Pancreas (tissue), 10 donors: ENCODE data around the gene DENND4B. TPM values are rescaled to one million over a fixed set of nuclear protein-coding genes. Genes with fewer than 3 reads are reported as not detected.

Source experiments
- ATAC-seq, 4 donors: fragments of 200-7000 bp; cut with Tn5 transposase; one replicate each; pipeline versions ENCODE4 v1.8.0 to v1.9.1; 2020; ENCODE audit warnings: mild to moderate bottlenecking in 4 of 4, moderate library complexity in 4 of 4
- DNase-seq, 6 donors: peaks; one replicate each; pipeline ENCODE4 v3.0.0-alpha.2; 2020
- FAIRE-seq: peaks from 2 replicates; lab custom pipeline; 2012; peaks lifted over from hg19 to GRCh38; lab: Jason Lieb, UNC
- H3K27ac ChIP-seq, 4 donors: fragments of 200-600 bp; sonication (generic); 1 replicate in 3 of 4; 2 replicates in 1 of 4; pipeline versions ENCODE4 v1.5.0 to v1.8.0; 2020
- H3K27me3 ChIP-seq, 4 donors: fragments of 200-600 bp; one replicate each; pipeline ENCODE4 v1.8.0; 2021
- H3K36me3 ChIP-seq, 3 donors: fragments of 200-600 bp; sonication (generic) in 1 of 3; one replicate each; pipeline versions ENCODE4 v1.5.0 to v1.8.0; 2020 to 2021
- H3K4me1 ChIP-seq, 3 donors: fragments of 200-600 bp; one replicate each; pipeline ENCODE4 v1.8.0; 2021
- H3K4me3 ChIP-seq, 4 donors: fragments of 200-600 bp; sonication (generic) in 2 of 4; one replicate each; pipeline versions ENCODE4 v1.5.0 to v1.8.0; 2020 to 2021
- H3K9me3 ChIP-seq, 4 donors: fragments of 200-600 bp; one replicate each; pipeline ENCODE4 v1.8.0; 2021
- CTCF ChIP-seq, 4 donors: fragments of 200-600 bp; sonication (generic) in 3 of 4; IDR thresholded peaks; one replicate each; pipeline versions ENCODE4 v1.5.0 to v1.8.0; 2021; ENCODE audit warnings: antibody characterized with exemption in 4 of 4
- WGBS, 2 donors: extraction: QIAGEN DNeasy Blood & Tissue Kit; methylation state at CpG; one replicate each; pipeline ENCODE4 v1.1.7; 2013; 5-methylcytosine and 5-hydroxymethylcytosine counted together
- intact Hi-C, 3 donors: fragments of 100-400 bp; cut with DNase I; formaldehyde crosslinking; loops; one replicate each; pipeline versions ENCODE4 v1.11.1 to v1.14.2; 2022
- polyA plus RNA-seq, 2 donors: library from polyadenylated mRNA; stranded (reverse); fragments of 200-250 nt; gene quantifications; one replicate each; pipeline ENCODE4 v1.2.3, GENCODE V29; 2013
- total RNA-seq, 6 donors: library from RNA; stranded (reverse); fragmentation: NEBNext Ultra II Directional in 4 of 6; extraction: Animal tissue kit (Norgen Biotek cat#: 25700) in 4 of 6; gene quantifications; one replicate each; pipeline versions ENCODE4 v1.2.1 to v1.2.4, GENCODE V29; 2021 to 2023
- donor health status: healthy with polysubstance abuse.
- donor health status: DM: no; HTN: no; CAD: no; lungs with moderate emphysema.
- donor health status: DM: no; HTN: no; CAD: no.
- donor health status: control.
- donor health status: control.
- donor health status: Bipolar disorder and iron deficiency.
- donor health status: DM: yes; HTN: yes; CAD: no.
- donor health status: DM: no; HTN: no; CAD: no.
- donor health status: DM: no; HTN: no; CAD: no.
- donor health status: DM: yes; HTN: yes; CAD: no.

Gene DENND4B
- total and polyA plus RNA-seq, 8 donors: 17.8 to 57.0 (median 23.9) TPM

GRCh38 chr1:153933430-153933829 lies 13.1 kb downstream of the DENND4B start:
- FAIRE-seq (no peak), ATAC-seq (no peak), DNase-seq (peak in 1 of 6 donors; percentile 59)
- intact Hi-C loops: loop anchor here in 1 of 3 donors (10.0 kb wide), 1 partner anchor 119 kb away; no protein-coding TSS in a partner anchor
- Histone ChIP-seq H3K9me3 (no peaks in the 10 kb centered on the region), H3K36me3 (peaks cover 0 to 37% (median 33%) of the 10 kb centered on the region in 3 donors), H3K27ac (no peak overlapping the region), H3K4me1 (no peaks in the 10 kb centered on the region), H3K4me3 (no peak overlapping the region), H3K27me3 (no peaks in the 10 kb centered on the region)
- WGBS, 2 donors: 95 to 96% methylated on average over 10 to 14 of the region's 14 CpGs
- TF ChIP-seq CTCF (IDR thresholded peaks at IDR 0.05): no peak

GRCh38 chr1:153932156-153933131 lies 14.1 kb downstream of the DENND4B start:
- Histone ChIP-seq H3K4me1 (no peaks in the 10 kb centered on the region), H3K27ac (no peak overlapping the region), H3K4me3 (no peak overlapping the region), H3K36me3 (peaks cover 0 to 30% (median 27%) of the 10 kb centered on the region in 3 donors), H3K27me3 (no peaks in the 10 kb centered on the region), H3K9me3 (no peaks in the 10 kb centered on the region)
- 96 to 99% methylated on average over 18 of the region's 18 CpGs for WGBS, 2 donors
- ATAC-seq (no peak), DNase-seq (peak in 1 of 6 donors; percentile 56), FAIRE-seq (no peak)
- TF ChIP-seq CTCF (IDR thresholded peaks at IDR 0.05): no peak
- intact Hi-C loops: loop anchor here in 1 of 3 donors (10.0 kb wide), 1 partner anchor 118 kb away; no protein-coding TSS in a partner anchor

GRCh38 chr1:153929981-153930948 lies 16.3 kb downstream of the DENND4B start:
- DNase-seq (peak in 1 of 6 donors; percentile 37), ATAC-seq (no peak), FAIRE-seq (no peak)
- 79 to 89% methylated on average over 14 of the region's 14 CpGs for WGBS, 2 donors
- H3K4me1 ChIP-seq: no peaks in the 10 kb centered on the region
- H3K27ac ChIP-seq: no peak overlapping the region
- TF ChIP-seq CTCF (IDR thresholded peaks at IDR 0.05): no peak
- intact Hi-C loops: loop anchor here in 1 of 3 donors (10.0 kb wide), 1 partner anchor 115 kb away; no protein-coding TSS in a partner anchor
- no peaks in the 10 kb centered on the region for H3K9me3 ChIP-seq
- H3K27me3 ChIP-seq: no peaks in the 10 kb centered on the region
- peaks cover 0 to 9% (median 5%) of the 10 kb centered on the region in 3 donors for H3K36me3 ChIP-seq
- no peak overlapping the region for H3K4me3 ChIP-seq

- FAIRE-seq (no peak), ATAC-seq (no peak), DNase-seq (no peak)
- Histone ChIP-seq H3K9me3 (no peaks in the 10 kb centered on the region), H3K36me3 (peaks cover 0 to 9% (median 5%) of the 10 kb centered on the region in 3 donors), H3K27me3 (no peaks in the 10 kb centered on the region), H3K4me1 (no peaks in the 10 kb centered on the region), H3K4me3 (no peak overlapping the region), H3K27ac (no peak overlapping the region)
- TF ChIP-seq CTCF (IDR thresholded peaks at IDR 0.05): no peak
- intact Hi-C loops: no loop called here
- 89 to 90% methylated on average over 5 of the region's 5 CpGs for WGBS, 2 donors
These were observed 17.1 kb downstream of the DENND4B start for GRCh38 chr1:153929426-153929825.
